DMS 273 (cell line): ENCODE measurements around the gene BST1.
"Not testable (repeated sequence)": the region's sequence is repeated elsewhere in the genome, so short reads cannot be mapped to it uniquely, and the experiment has no call there.

Experiments used
- DNase-seq: peaks from one replicate; lab custom pipeline; 2025; ENCODE audit not compliant: unreplicated experiment; lab: John Stamatoyannopoulos, UW

Gene BST1

DNA sequence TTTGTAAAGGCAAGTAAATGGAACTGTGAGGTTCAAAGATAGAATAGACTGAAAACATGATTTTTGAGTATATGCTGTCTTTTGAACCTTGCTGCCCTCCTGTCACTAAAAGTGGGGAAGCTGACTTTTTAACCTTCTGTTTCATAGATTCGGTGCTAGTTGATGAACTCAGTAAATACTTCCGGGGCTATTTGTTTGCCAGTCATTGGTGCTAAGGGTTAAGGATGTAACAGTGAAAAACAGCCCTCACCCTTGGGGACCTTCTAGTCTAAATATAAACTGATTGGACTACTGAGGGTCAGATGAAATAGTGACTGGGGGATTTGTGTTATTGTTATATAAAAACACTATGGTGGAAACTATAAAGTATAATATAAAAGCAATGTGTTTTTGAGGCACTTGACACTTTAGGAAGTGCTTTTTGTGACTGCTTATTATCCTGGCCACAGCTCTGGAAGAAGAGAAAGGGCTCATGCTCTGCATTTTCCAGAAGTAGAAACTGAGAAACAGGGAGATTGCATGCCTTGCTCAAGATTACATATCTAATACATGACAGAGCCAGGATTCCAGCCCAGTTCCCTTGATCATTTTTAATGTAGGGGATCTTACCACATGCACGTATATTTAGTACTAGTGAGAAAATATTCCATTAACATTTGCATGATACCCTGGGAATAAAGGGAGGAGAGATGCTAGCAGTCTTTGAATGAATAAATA, 3.9 kb downstream of the BST1 start:
- no peak for DNase-seq

DNA sequence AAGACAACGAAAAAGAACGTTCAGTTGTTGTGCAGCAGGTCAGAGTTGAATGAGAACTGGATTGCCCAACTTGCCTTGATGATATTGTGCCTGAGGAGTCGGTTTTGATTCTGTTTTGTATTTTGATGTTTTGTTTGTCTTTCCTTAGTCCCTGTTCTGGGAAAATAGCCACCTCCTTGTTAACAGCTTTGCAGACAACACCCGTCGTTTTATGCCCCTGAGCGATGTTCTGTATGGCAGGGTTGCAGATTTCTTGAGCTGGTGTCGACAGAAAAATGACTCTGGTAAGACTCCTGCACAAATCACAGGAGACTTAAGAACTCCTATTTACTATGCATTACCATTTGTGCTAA, 4.5 kb downstream of the BST1 start:
- DNase-seq: no peak

DNA sequence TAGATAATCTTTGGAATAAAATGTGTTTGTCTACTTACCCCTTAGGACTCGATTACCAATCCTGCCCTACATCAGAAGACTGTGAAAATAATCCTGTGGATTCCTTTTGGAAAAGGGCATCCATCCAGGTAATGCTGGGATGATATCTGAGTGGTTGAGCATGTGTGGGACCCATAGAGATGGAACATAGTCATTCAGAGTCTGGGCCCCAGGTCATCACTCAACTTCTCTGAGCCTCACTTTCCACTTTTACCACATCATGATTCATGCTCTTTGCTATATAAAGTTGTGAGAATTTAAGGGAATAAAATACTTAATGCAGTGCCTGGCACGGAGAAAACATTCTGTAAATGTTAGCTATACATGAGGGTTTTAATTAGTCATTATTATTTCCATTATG, 8.9 kb downstream of the BST1 start:
- no peak for DNase-seq

DNA sequence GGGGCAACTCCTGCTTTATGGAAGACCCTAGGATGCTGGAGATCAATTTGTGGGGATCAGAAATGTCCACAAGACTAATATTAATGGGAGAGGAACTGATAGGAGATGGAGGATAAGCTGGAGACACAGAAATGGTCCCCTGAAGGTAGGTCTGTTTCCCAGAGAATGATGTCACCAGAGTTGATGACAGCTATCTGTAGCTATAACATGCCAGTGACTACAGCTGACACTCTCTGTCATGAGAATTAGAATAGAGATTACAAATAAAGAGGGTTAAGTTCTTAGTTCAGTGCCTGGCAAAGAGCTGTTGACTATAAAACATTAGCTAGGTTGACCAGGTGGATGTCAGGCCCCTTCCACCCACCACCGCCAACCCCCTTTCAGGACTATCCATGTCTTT, 9.3 kb downstream of the BST1 start:
- DNase-seq: no peak

DNA sequence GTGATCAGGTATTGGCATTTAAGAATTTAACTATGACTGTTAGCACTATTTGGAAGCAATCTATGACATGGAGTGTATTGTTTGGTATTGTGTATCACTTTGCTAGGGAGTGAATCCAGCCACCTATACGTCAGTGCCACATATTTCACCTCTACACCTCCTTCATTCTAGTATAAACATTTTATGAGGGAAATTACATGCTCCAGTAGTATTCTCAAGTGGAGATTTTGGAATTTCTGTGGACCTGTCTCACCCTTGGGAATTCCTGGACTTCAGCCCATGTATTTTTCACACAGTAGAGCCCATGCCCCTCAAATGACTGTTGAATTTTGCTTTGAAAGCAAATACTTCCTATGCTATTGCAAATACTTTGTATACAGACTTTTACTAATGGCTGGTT, 11.3 kb downstream of the BST1 start:
- no peak for DNase-seq

DNA sequence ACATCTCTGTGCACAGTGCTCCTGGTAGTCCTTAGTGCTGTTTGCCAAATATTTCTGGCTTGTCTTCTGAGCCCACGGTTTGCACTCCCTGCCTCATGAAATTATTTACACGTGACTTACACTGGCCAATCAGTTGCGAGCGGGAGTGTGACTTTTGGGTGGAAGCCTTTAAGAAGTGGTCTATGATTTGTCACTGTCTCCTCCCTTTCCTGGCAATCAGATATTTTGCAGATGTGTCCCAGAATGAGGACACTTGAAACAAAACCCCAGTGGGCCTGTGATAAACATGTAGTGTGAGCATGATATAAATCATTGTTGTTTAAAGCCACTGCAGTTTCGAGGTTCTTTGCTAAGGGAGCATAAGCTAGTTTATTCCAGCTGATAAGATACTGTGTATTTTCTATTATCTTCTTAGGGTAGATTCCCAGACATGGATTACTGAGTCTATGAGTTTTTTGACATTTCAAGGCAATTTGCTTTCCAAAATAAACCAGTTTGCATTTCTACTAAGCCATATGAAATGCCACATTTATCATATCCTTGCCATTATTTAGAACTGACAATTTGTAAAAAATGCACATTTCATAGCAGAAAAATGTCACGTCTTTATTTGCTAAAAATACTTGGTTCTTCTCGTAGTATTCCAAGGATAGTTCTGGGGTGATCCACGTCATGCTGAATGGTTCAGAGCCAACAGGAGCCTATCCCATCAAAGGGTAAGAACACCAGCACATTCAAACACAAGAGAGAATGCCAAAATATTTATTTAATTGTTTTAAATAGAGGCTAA, 12.0 kb downstream of the BST1 start:
- no peak for DNase-seq

DNA sequence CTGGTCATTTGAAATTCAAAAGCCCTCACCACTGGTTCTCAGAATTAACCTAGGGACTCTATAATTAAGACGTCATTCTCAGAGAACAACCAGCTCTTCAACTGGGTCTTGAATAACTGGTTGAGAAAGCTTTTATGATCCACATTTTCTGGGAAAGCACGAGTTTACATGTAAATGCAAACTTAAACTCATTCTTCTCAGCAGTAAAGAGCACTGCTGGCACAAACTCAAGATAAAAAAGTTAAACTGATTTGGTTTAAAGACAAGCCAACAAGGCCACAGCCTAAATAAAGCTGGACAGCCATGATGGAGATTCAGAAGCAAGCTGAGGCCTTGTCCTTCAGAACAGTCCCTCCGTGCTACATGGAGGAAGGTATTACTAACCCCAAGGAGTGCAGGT, 13.2 kb downstream of the BST1 start:
- DNase-seq: no peak

DNA sequence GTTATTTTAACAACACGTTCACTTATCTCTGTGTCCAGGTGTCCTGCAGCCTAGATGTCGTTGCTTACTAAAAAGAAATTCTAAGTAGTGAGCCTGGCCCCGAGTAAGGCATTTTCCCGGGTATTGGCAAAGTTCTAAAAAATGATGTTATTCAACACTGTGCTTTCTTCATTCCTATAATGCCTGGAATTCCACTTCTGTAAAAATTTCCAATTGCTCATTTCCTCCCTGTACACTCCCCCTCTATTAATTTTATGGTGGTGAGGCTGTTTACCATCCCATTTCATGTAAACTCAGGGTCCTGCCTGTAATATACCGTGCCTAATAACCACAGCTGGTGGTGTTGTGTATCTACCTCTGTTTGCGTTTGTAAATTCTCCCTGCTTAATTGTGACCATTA, 14.2 kb downstream of the BST1 start:
- no peak for DNase-seq

DNA sequence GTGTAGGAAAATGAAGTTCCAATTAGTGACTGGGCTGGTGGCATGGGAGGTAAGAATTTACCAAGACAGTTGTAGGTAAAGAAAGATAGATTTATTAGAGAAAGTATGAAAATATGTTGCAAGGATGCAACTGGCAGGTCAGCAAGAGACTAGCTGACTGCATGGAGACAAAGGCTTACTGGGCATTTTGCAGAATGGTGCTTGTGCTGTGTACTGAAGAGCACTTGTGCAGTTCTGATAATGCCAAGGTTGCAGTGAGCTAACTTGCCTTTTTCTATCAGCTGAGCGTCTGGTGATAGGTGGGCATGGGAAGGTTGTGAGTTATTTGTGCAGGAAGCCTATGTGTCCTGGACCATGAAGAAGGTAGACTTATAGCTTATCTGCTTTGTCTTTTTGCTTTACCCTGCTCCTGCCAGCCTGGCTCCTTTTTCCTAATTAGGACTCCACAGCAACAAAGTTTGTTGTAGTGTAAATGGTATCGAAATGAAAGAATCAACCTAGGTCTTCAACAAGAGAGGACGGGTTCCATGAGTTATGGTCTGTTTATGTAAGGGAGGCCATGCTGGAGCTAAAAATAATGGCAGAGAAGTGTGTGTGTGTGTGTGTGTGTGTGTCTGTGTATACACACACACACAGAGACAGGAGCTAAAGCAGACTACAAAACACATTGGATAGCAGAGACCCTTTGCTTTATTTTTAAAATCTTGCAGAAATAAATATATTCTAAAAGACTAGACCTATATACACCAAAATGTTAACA, 15.0 kb downstream of the BST1 start:
- peak; percentile 0 for DNase-seq

DNA sequence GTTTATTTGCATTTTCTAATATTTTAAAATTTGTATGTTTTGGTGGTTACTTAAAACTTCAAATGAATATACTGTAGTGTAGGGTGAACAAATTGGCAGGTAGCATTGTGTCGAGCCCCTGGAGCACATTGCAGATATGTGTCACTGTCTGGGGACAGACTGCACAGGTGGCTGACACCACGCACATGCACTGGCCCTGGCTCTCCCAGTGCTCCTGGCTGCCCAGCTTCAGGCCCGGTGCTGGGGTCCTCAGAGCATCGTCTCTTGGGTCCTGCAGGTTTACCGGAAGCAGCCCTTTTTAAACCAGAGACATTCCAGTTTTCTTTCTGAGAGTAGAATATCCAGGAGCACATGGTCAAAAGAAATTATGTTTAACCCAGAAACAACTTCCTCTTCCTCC, 15.6 kb downstream of the BST1 start:
- DNase-seq: no peak

DNA sequence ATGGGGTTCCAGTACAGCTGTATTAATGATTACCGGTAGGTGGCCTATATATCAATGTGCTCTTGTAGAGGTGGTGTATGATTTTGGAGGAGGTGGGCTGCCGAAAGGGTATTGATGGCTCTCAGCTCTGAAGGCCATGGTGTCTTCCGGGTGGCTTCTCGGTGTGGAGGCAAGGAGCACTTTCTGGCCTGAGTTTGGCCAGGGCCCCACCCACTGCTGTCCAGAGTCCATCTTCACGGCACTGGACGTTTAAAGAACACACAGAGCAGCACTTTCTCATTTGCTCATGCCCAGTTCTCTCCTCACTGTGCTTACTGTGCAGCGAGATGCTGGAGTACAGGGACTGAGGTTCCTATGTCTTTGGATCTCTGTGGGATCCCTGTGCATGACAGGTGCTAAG, 16.1 kb downstream of the BST1 start:
- DNase-seq: no peak

DNA sequence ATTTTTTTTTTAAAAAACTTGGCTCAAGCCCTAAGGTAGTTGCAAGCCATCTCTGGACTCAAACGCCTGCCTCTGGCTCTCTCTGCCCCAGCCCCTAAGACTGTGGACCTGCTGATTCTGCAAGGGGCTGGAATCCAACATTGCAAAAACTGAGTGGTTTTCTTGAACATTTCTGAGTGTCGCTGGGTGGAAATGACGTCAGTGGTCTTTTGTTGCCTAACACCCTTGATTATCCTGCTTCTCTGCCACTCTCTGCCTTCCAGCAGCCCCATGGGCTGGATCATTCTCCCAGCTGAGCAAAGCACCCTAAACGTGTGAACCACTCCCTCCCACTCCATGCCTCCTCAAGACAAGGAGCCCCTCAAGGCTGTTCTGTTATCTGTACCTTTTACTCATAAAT, 16.6 kb downstream of the BST1 start:
- no peak for DNase-seq

DNA sequence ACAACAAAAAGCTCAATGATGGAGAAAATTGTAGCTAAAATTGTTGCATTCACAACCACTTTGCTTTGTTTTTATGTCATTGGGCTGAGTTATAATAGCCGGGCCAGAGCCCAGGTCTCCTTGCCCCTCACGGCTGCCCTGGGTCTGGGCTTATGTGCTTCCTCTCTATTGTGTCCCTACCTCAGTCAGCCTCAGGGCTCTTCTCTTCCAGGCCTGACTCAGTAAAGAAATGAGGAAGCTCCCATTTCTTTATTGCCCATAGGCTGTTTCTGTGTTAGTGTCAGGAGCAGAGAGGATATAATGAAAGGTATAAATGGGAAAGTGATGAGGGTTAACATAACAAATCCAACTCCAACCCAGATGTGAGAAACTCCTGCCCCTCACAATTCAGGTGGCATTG, 18.0 kb downstream of the BST1 start:
- no peak for DNase-seq

DNA sequence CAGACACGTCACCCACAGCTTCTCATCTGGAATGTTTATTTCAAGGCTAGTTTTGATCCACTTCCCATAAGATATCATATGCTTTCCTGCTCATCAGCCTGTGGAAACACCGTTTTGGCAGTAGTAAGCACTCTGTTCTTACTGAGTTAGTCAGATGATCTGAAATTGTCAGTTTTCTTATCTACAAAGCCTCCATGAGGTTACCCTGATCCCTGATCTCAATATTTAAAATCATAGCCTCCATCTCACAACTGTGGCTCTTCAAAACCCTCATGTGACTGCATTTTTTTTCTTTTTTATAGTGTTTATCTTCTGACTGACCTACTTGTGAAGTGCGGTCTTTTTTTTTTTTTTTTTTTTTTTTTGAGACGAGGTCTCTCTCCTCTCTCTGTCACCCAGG, 22.7 kb downstream of the BST1 start:
- no peak for DNase-seq

DNA sequence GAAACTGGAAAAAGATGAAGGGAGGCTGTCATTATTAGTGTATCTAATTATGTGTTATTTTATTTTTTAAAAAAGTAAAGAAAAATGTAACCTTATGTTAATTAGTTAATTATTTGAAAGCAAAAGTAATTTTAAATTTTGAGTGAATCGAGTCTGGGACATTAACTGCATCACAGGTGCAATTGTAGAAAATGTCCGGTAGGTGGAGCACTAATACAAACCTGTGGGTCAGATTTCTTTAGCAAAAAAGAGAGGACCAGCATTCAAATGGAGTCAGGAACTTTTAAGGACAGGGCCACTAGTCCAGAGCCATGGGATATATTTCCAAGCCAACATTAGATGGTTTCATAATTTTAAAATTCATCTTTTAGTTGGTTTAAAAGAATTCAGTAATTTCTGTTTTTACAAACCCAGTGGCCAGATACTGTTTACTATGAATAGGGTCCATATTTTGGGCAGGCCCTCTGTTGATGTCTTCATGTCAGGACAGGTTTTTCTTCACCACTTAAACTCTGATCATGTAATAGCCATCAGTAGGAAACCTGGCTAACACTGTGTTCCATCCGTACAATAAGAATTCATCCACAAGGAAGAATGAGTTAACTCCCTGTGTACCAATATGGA, 27.2 kb downstream of the BST1 start:
- DNase-seq: peak; percentile 56

DNA sequence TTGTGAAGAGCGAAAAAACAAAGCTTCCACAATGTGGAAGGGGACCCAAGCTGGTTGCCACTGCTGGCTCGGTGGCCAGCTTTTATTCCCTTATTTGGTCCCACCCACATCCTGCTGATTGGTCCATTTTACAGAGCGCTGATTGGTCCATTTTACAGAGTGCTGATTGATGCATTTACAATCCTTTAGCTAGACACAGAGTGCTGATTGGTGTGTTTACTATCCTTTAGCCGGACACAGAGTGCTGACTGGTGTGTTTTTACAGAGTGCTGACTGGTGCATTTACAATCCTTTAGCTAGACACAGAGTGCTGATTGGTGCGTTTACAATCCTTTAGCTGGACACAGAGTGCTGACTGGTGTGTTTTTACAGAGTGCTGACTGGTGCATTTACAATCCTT, 30.2 kb downstream of the BST1 start:
- DNase-seq: not testable (repeated sequence)

DNA sequence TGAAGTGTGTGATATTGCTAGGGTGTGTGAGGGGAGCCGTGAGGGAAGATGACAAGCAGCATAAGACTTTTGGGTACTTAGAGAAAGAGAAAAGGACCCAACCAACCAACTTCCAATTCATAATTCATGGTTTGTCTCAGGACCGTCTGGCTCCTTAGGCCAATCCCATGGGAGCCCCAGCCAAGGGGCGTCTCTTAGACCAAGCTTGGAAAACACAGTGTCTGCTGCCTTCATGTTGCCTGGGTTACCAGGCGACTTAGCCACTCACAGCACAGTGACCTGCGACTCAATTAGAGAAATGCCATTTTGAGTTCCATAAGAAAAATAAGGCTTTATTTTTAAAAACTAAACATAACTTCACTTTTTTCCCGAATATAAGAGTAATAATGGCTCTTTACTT, 32.7 kb downstream of the BST1 start:
- DNase-seq: no peak

DNA sequence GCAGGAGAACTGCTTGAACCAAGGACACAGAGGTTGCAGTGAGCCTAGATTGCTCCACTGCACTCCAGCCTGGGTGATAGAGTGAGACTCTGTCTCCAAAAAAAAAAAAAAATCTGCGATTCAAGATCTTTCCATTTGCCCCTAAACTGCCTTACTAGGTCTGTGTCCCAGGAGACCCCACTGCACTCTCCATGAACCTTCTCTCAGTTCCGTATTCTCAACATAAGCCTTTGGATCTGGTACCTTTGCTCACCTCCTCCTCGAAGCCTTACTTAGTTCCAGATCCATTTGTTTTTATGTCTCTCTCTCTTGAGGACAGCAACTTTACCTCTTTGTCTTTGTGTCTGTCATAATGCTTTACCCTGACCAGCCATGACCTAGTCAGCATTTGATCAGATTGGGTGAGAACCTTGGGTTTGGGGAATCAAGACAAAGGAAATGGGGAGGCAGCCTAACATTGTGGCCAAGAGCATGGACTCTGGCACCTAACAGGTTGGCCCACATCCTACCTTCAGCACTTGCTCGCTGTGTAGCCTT, 33.7 kb downstream of the BST1 start:
- no peak for DNase-seq

DNA sequence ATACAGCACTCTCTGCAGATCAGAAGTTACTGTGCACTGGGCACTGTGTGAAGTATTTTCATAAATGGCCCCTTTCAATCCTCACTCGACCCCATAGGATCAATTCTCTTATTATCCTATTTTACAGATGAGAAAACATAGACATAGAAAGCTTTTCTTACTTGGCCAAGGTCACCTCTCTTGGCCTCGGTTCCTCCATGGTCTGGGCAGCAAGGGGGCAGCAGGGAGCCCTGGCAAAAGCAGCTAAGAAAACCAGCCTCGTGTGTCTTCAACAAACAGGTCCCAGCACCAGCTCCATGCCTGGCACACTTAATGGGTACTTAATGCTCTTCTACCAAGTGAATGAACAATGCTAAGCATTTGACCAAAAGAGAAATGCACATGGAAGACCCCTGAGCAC, 34.4 kb downstream of the BST1 start:
- DNase-seq: no peak

DNA sequence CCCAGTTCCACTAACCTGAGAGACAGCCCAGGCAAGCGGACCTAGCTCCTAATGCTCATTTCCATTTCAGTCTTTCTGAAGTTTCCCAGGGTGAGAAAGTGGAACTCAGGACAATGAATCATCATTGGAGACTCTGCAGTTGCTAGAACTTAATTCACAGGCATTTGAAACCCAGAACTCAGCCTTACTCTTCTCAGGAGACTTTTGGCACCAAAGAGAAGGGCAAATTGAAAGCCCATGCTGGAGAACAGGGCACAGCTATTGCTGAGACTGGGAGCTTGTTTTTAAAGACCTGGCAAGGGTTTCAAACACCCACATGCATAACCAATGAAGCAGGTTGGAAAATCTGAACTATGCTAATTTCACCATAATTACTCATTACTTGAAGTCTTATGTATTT, 36.0 kb downstream of the BST1 start:
- no peak for DNase-seq

DNA sequence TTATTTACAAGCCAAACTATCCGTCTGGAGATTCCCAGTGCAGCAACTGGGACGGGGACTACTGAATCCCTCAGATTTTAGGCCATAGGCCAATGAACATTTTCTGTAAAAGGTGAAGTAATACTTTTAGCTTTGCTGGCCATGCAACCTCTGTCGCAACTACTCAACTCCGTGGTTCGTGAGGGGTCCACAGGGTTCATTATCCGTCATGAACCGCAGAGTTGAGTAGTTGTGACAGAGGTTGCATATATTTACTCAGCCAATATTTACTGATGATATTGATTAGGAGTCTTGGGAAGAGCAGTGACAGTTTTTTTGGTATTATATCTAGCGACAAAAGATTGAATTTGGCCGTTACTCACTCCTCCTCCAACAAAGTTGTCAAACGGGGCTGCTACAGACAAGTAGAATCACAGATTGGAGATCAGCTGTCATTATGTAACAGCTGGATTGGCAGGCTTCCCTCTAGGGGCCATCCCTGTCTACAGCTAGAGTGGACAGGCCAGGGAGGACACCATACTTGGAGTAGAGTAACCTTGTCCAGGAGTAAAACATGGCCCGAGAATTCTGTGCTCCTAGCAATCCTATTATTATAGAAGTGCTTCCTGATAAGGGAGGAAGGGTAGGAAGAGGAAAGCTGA, 38.0 kb downstream of the BST1 start:
- no peak for DNase-seq
